ENCODE measurements around the gene HMG20B. TPM values are rescaled to one million over a fixed set of nuclear protein-coding genes. Genes with fewer than 3 reads are reported as not detected.
A peak's percentile ranks its signal among the peaks of the same experiment; 100 is the strongest.

HMG20B gene
- total RNA-seq, 1 experiment from 2014 or later, result 33.9 TPM

GRCh38 chr19:3533033-3533432, 39.7 kb upstream of the HMG20B start:
- BruUV-seq (replicated peaks), result no TSS peak
- ChIA-PET CTCF (interaction anchor here (0.5 to 1.4 kb wide), 2 partner anchors 12 to 257 kb away, joined by 4 read pairs; no protein-coding TSS in a partner anchor), POLR2A (no interaction called here)
- Mint-ChIP-seq H3K9me3 (ENCODE audit: unreplicated experiment) (no peaks in the 10 kb centered on the region), H3K27ac (ENCODE audit: unreplicated experiment) (no peak overlapping the region), H3K4me1 (ENCODE audit: low read depth, unreplicated experiment) (no peaks in the 10 kb centered on the region), H3K36me3 (ENCODE audit: insufficient read depth, unreplicated experiment) (peaks cover 55% of the 10 kb centered on the region), H3K4me3 (ENCODE audit: unreplicated experiment) (no peak overlapping the region), H3K27me3 (ENCODE audit: insufficient read depth, unreplicated experiment) (no peaks in the 10 kb centered on the region)
- no peaks in the 10 kb centered on the region for H3K36me3 ChIP-seq (ENCODE audit: control insufficient read depth, insufficient read depth, low read length)
- no peaks in the 10 kb centered on the region for H3K4me1 ChIP-seq
- no peaks in the 10 kb centered on the region for H3K9me3 ChIP-seq
- DNase-seq, result no peak
- TF ChIP-seq CTCF (IDR thresholded peaks at IDR 0.05; ENCODE audit: insufficient read depth in 1 of 2, low read depth in 1 of 2, low read length in 1 of 2, severe bottlenecking in 1 of 2, unreplicated experiment in 1 of 2), result no peak
- H3K4me3 ChIP-seq (ENCODE audit: low read depth, low read length), result no peak overlapping the region
- intact Hi-C loops (cut with micrococcal nuclease; ENCODE audit: unreplicated experiment), result no loop called here
- no peaks in the 10 kb centered on the region for H3K27me3 ChIP-seq (replicated peaks; ENCODE audit: control insufficient read depth, insufficient read depth, low read length)

GRCh38 chr19:3533563-3534216, 39.1 kb upstream of the HMG20B start:
- DNase-seq, result no peak
- Mint-ChIP-seq H3K9me3 (ENCODE audit: unreplicated experiment) (no peaks in the 10 kb centered on the region), H3K36me3 (ENCODE audit: insufficient read depth, unreplicated experiment) (peaks cover 61% of the 10 kb centered on the region), H3K27ac (ENCODE audit: unreplicated experiment) (no peak overlapping the region), H3K4me1 (ENCODE audit: low read depth, unreplicated experiment) (no peaks in the 10 kb centered on the region), H3K4me3 (ENCODE audit: unreplicated experiment) (no peak overlapping the region), H3K27me3 (ENCODE audit: insufficient read depth, unreplicated experiment) (no peaks in the 10 kb centered on the region)
- H3K9me3 ChIP-seq, result no peaks in the 10 kb centered on the region
- intact Hi-C loops (cut with micrococcal nuclease; ENCODE audit: unreplicated experiment), result no loop called here
- no TSS peak for BruUV-seq (replicated peaks)
- H3K4me3 ChIP-seq (ENCODE audit: low read depth, low read length), result no peak overlapping the region
- no peak for TF ChIP-seq CTCF (IDR thresholded peaks at IDR 0.05; ENCODE audit: insufficient read depth in 1 of 2, low read depth in 1 of 2, low read length in 1 of 2, severe bottlenecking in 1 of 2, unreplicated experiment in 1 of 2)
- H3K4me1 ChIP-seq, result no peaks in the 10 kb centered on the region
- no peaks in the 10 kb centered on the region for H3K36me3 ChIP-seq (ENCODE audit: control insufficient read depth, insufficient read depth, low read length)
- no peaks in the 10 kb centered on the region for H3K27me3 ChIP-seq (replicated peaks; ENCODE audit: control insufficient read depth, insufficient read depth, low read length)
- POLR2A ChIA-PET, result no interaction called here
- CTCF ChIA-PET, result interaction anchor here (0.5 kb wide), 1 partner anchor 258 kb away, joined by 4 read pairs; no protein-coding TSS in a partner anchor

- Histone ChIP-seq H3K27me3 (replicated peaks; ENCODE audit: control insufficient read depth, insufficient read depth, low read length) (no peaks in the 10 kb centered on the region), H3K36me3 (ENCODE audit: control insufficient read depth, insufficient read depth, low read length) (no peaks in the 10 kb centered on the region), H3K4me3 (ENCODE audit: low read depth, low read length) (no peak overlapping the region), H3K4me1 (no peaks in the 10 kb centered on the region), H3K9me3 (no peaks in the 10 kb centered on the region)
- Mint-ChIP-seq H3K27me3 (ENCODE audit: insufficient read depth, unreplicated experiment) (no peaks in the 10 kb centered on the region), H3K4me1 (ENCODE audit: low read depth, unreplicated experiment) (no peaks in the 10 kb centered on the region), H3K27ac (ENCODE audit: unreplicated experiment) (no peak overlapping the region), H3K4me3 (ENCODE audit: unreplicated experiment) (no peak overlapping the region), H3K36me3 (ENCODE audit: insufficient read depth, unreplicated experiment) (peaks cover 64% of the 10 kb centered on the region), H3K9me3 (ENCODE audit: unreplicated experiment) (no peaks in the 10 kb centered on the region)
- intact Hi-C loops (cut with micrococcal nuclease; ENCODE audit: unreplicated experiment), result no loop called here
- ChIA-PET POLR2A (no interaction called here), CTCF (no interaction called here)
- DNase-seq, result no peak
- TF ChIP-seq CTCF (IDR thresholded peaks at IDR 0.05; ENCODE audit: insufficient read depth in 1 of 2, low read depth in 1 of 2, low read length in 1 of 2, severe bottlenecking in 1 of 2, unreplicated experiment in 1 of 2), result no peak
- BruUV-seq (replicated peaks), result TSS peak; percentile 20
Observed at GRCh38 chr19:3534375-3535234, 38.1 kb upstream of the HMG20B start.

All from Caco-2 (cell line).